NCI-H748 treated with DMSO at 0.1 percent for 48 hours (cell line): Measurements from ENCODE around the gene HCLS1.
A peak's percentile ranks its signal among the peaks of the same experiment; 100 is the strongest.
"Not testable (repeated sequence)": the region's sequence is repeated elsewhere in the genome, so short reads cannot be mapped to it uniquely, and the experiment has no call there.

Experiments
- DNase-seq: peaks from one replicate; lab custom pipeline; 2025; lab: John Stamatoyannopoulos, UW

HCLS1 gene

GRCh38 chr3:121658716-121659435 is 1.8 kb downstream of the HCLS1 start:
- no peak for DNase-seq

- no peak for DNase-seq
These were observed 6.0 kb downstream of the HCLS1 start for GRCh38 chr3:121654493-121655385.

GRCh38 chr3:121651684-121652083 is 9.0 kb downstream of the HCLS1 start:
- peak; percentile 61 for DNase-seq

- no peak for DNase-seq
These were observed 11.1 kb downstream of the HCLS1 start for GRCh38 chr3:121649645-121650044.

GRCh38 chr3:121648219-121648958 is 12.3 kb downstream of the HCLS1 start:
- no peak for DNase-seq

- no peak for DNase-seq
These were observed 15.6 kb downstream of the HCLS1 start for GRCh38 chr3:121645054-121645453.

- no peak for DNase-seq
These were observed 17.9 kb downstream of the HCLS1 start for GRCh38 chr3:121642601-121643314.

- DNase-seq = no peak
These were observed 19.6 kb downstream of the HCLS1 start for GRCh38 chr3:121641127-121641526.

- no peak for DNase-seq
These were observed 22.8 kb downstream of the HCLS1 start for GRCh38 chr3:121637922-121638321.

GRCh38 chr3:121630355-121630754 is 30.3 kb downstream of the HCLS1 start:
- DNase-seq = no peak

GRCh38 chr3:121629601-121630000 is 31.1 kb downstream of the HCLS1 start:
- no peak for DNase-seq

- DNase-seq = no peak
These were observed 33.1 kb downstream of the HCLS1 start for GRCh38 chr3:121627622-121628021.

GRCh38 chr3:121627211-121627610 is 33.5 kb downstream of the HCLS1 start:
- DNase-seq = no peak

- no peak for DNase-seq
These were observed 34.2 kb downstream of the HCLS1 start for GRCh38 chr3:121626495-121626894.

GRCh38 chr3:121624147-121624899 is 36.4 kb downstream of the HCLS1 start:
- DNase-seq = no peak

GRCh38 chr3:121621491-121621890 is 39.2 kb downstream of the HCLS1 start:
- DNase-seq = no peak

GRCh38 chr3:121619691-121620090 is 41.0 kb downstream of the HCLS1 start:
- DNase-seq = no peak

- no peak for DNase-seq
These were observed 54.6 kb downstream of the HCLS1 start for GRCh38 chr3:121606106-121606505.

- no peak for DNase-seq
These were observed 55.9 kb downstream of the HCLS1 start for GRCh38 chr3:121604759-121605158.

- DNase-seq = no peak
These were observed 59.4 kb downstream of the HCLS1 start for GRCh38 chr3:121601212-121601812.

- DNase-seq = not testable (repeated sequence)
These were observed 60.8 kb downstream of the HCLS1 start for GRCh38 chr3:121599900-121600299.
